ENCODE data around the gene NELL1. TPM values are rescaled to one million over a fixed set of nuclear protein-coding genes. Genes with fewer than 3 reads are reported as not detected.

The NELL1 gene
- total and polyA plus RNA-seq, 2 experiments from 2014 or later, result 1.6 TPM; not detected in 1

- TF ChIP-seq ZNF462 (CRISPR knock-in tag; IDR thresholded peaks at IDR 0.05), result no peak
Observed at GRCh38 chr11:21254790-21255189, 585.4 kb downstream of the NELL1 start (continued).

- no peak overlapping the region for H3K4me3 Mint-ChIP-seq
- DNase-seq (ENCODE audit: low spot score) (no peak), ATAC-seq (no peak)
- Histone ChIP-seq H3K27ac (ENCODE audit: low read depth) (no peak overlapping the region), H3K4me1 (ENCODE audit: insufficient read depth) (peaks cover 5% of the 10 kb centered on the region; the same call in 1 of the 2 replicates), H3K9me2 (ENCODE audit: insufficient read depth) (peaks cover 5% of the 10 kb centered on the region; the same call in 1 of the 2 replicates), H3F3A (replicated peaks; ENCODE audit: low read depth) (no peaks in the 10 kb centered on the region), H3K79me2 (replicated peaks; ENCODE audit: insufficient read depth) (no peaks in the 10 kb centered on the region), H4K20me1 (replicated peaks; ENCODE audit: insufficient read depth) (no peaks in the 10 kb centered on the region), H3K27me3 (ENCODE audit: insufficient read depth) (no peaks in the 10 kb centered on the region), H3K4me2 (no peak overlapping the region), H2AFZ (no peak overlapping the region), H3K36me3 (ENCODE audit: insufficient read depth) (no peaks in the 10 kb centered on the region), H3K4me3 (no peak overlapping the region)
- no peaks in the 10 kb centered on the region for H3K9me3 Mint-ChIP-seq
- H3K36me3 Mint-ChIP-seq (ENCODE audit: low read depth), result no peaks in the 10 kb centered on the region; the same call in 2 of the 3 replicates
- H3K27ac Mint-ChIP-seq, result no peak overlapping the region
- H3K27me3 Mint-ChIP-seq (ENCODE audit: insufficient read depth, low read depth, poor library complexity), result no peaks in the 10 kb centered on the region
- peaks cover 10% of the 10 kb centered on the region for H3K4me1 Mint-ChIP-seq
- TF ChIP-seq POLR2AphosphoS5 (IDR thresholded peaks at IDR 0.05; ENCODE audit: low read depth) (no peak), EZH2phosphoT487 (IDR thresholded peaks at IDR 0.05; ENCODE audit: unreplicated experiment) (no peak), ZNF462 (CRISPR knock-in tag; IDR thresholded peaks at IDR 0.05) (no peak), EZH2 (IDR thresholded peaks at IDR 0.05; ENCODE audit: low read depth, unreplicated experiment) (no peak), ETS1 (IDR thresholded peaks at IDR 0.05) (no peak)
- TF ChIP-seq, protein P1, sequence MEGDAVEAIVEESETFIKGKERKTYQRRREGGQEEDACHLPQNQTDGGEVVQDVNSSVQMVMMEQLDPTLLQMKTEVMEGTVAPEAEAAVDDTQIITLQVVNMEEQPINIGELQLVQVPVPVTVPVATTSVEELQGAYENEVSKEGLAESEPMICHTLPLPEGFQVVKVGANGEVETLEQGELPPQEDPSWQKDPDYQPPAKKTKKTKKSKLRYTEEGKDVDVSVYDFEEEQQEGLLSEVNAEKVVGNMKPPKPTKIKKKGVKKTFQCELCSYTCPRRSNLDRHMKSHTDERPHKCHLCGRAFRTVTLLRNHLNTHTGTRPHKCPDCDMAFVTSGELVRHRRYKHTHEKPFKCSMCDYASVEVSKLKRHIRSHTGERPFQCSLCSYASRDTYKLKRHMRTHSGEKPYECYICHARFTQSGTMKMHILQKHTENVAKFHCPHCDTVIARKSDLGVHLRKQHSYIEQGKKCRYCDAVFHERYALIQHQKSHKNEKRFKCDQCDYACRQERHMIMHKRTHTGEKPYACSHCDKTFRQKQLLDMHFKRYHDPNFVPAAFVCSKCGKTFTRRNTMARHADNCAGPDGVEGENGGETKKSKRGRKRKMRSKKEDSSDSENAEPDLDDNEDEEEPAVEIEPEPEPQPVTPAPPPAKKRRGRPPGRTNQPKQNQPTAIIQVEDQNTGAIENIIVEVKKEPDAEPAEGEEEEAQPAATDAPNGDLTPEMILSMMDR (conservative IDR thresholded peaks at IDR 0.05; ENCODE audit: low read depth in 2 of 2), result no peak
Observed at GRCh38 chr11:21257461-21257860, 588.1 kb downstream of the NELL1 start.

Data from GM23338 (cell line).